HEK293 (cell line): Measurements from ENCODE around the gene LAMTOR4.

ENCODE experiments used
- CTCF ChIA-PET: fragments of 350-600 bp; formaldehyde crosslinking; extraction: SDS; loops from one replicate; lab custom pipeline; 2021; ENCODE audit warnings: antibody characterized with exemption; lab: Yijun Ruan, JAX
- POLR2A ChIA-PET: fragments of 300-600 bp; formaldehyde crosslinking; extraction: SDS; loops from one replicate; lab custom pipeline; 2020; ENCODE audit warnings: antibody characterized with exemption, inconsistent platforms; lab: Yijun Ruan, JAX
- H3K27ac ChIP-seq: fragments of 200-500 bp; sonication (Bioruptor generic); 2 replicates; pipeline ENCODE4 v1.5.1; 2014; ENCODE audit warnings: low read depth, low read length, control low read depth, inconsistent platforms; ENCODE audit errors: extremely low read depth
- H3K36me3 ChIP-seq, 2 experiments: fragments of 200-500 bp in 1 of 2; sonication (Bioruptor generic) in 1 of 2; 1 replicate in 1 of 2; 2 replicates in 1 of 2; pipeline ENCODE4 v1.5.1; 2014 to 2017; ENCODE audit warnings: inconsistent platforms in 2 of 2, low read length in 2 of 2; ENCODE audit not compliant: control insufficient read depth in 2 of 2, insufficient read depth in 1 of 2
- H3K4me1 ChIP-seq: fragments of 200-500 bp; sonication (Bioruptor generic); 2 replicates; pipeline ENCODE4 v1.5.1; 2014; ENCODE audit warnings: mild to moderate bottlenecking, low read length, inconsistent platforms; ENCODE audit not compliant: control insufficient read depth, insufficient read depth
- H3K4me3 ChIP-seq: 2 replicates; pipeline ENCODE4 v1.5.1; 2011; ENCODE audit warnings: low read depth, mild to moderate bottlenecking, control low read depth, low read length, moderate library complexity
- H3K9me3 ChIP-seq: fragments of 200-500 bp; sonication (Bioruptor generic); 2 replicates; pipeline ENCODE4 v1.5.1; 2014; ENCODE audit warnings: low read depth, low read length, inconsistent platforms; ENCODE audit not compliant: control insufficient read depth, insufficient read depth
- HOXA7 ChIP-seq: sonication (generic); formaldehyde crosslinking; IDR thresholded peaks from 2 replicates; pipeline ENCODE4 v1.8.1; 2022; ENCODE audit warnings: missing genetic modification reagents, borderline replicate concordance
- PBX3 ChIP-seq: sonication (generic); formaldehyde crosslinking; IDR thresholded peaks from 2 replicates; pipeline ENCODE4 v1.8.1; 2022; ENCODE audit warnings: mild to moderate bottlenecking, moderate library complexity, missing genetic modification reagents
- SETDB1 ChIP-seq: IDR thresholded peaks from one replicate; pipeline ENCODE4 v1.6.1; 2017; ENCODE audit warnings: mild to moderate bottlenecking, low read length, moderate library complexity, mixed read lengths; ENCODE audit not compliant: insufficient read length
- SP3 ChIP-seq: fragments of 450-650 bp; formaldehyde crosslinking; IDR thresholded peaks from 2 replicates; pipeline ENCODE4 v1.5.1; 2016; ENCODE audit warnings: missing biosample characterization, missing genetic modification characterization
- YY2 ChIP-seq: fragments of 450-650 bp; formaldehyde crosslinking; IDR thresholded peaks from 2 replicates; pipeline ENCODE4 v1.5.1; 2016; ENCODE audit warnings: missing biosample characterization, missing genetic modification characterization
- ZBTB20 ChIP-seq: fragments of 450-650 bp; formaldehyde crosslinking; IDR thresholded peaks from 2 replicates; pipeline ENCODE4 v1.5.1; 2016; ENCODE audit warnings: missing biosample characterization, missing genetic modification characterization
- ZNF121 ChIP-seq: fragments of 450-650 bp; formaldehyde crosslinking; IDR thresholded peaks from 2 replicates; pipeline ENCODE4 v1.5.1; 2016; ENCODE audit warnings: missing biosample characterization, missing genetic modification characterization
- ZNF138 ChIP-seq: fragments of 450-650 bp; formaldehyde crosslinking; IDR thresholded peaks from 2 replicates; pipeline ENCODE4 v1.5.1; 2016; ENCODE audit warnings: missing biosample characterization, missing genetic modification characterization, borderline replicate concordance
- ZNF155 ChIP-seq: fragments of 450-650 bp; formaldehyde crosslinking; IDR thresholded peaks from 2 replicates; pipeline ENCODE4 v1.5.1; 2016; ENCODE audit warnings: missing biosample characterization, missing genetic modification characterization
- ZNF223 ChIP-seq: fragments of 450-650 bp; formaldehyde crosslinking; IDR thresholded peaks from 2 replicates; pipeline ENCODE4 v1.5.1; 2016; ENCODE audit warnings: missing biosample characterization, missing genetic modification characterization
- ZNF426 ChIP-seq: fragments of 450-650 bp; formaldehyde crosslinking; IDR thresholded peaks from 2 replicates; pipeline ENCODE4 v1.5.1; 2017; ENCODE audit warnings: missing biosample characterization, missing genetic modification characterization, mild to moderate bottlenecking, inconsistent platforms, moderate library complexity
- ZNF473 ChIP-seq: fragments of 450-650 bp; formaldehyde crosslinking; IDR thresholded peaks from 2 replicates; pipeline ENCODE4 v1.5.1; 2017; ENCODE audit warnings: missing biosample characterization, missing genetic modification characterization
- ZNF501 ChIP-seq: fragments of 450-650 bp; formaldehyde crosslinking; IDR thresholded peaks from 2 replicates; pipeline ENCODE4 v1.5.1; 2016; ENCODE audit warnings: missing biosample characterization, missing genetic modification characterization
- ZNF555 ChIP-seq: fragments of 450-650 bp; formaldehyde crosslinking; conservative IDR thresholded peaks from 2 replicates; pipeline ENCODE4 v1.5.1; 2017; ENCODE audit warnings: missing biosample characterization, mild to moderate bottlenecking, missing genetic modification characterization, inconsistent platforms
- ZNF596 ChIP-seq: fragments of 450-650 bp; IDR thresholded peaks from 2 replicates; pipeline ENCODE4 v1.5.0; 2018; ENCODE audit warnings: missing biosample characterization, mild to moderate bottlenecking, missing genetic modification characterization, moderate library complexity
- ZNF629 ChIP-seq: fragments of 450-650 bp; formaldehyde crosslinking; IDR thresholded peaks from 2 replicates; pipeline ENCODE4 v1.5.1; 2017; ENCODE audit warnings: missing biosample characterization, missing genetic modification characterization
- ZNF664 ChIP-seq: fragments of 450-650 bp; formaldehyde crosslinking; IDR thresholded peaks from 2 replicates; pipeline ENCODE4 v1.5.1; 2016; ENCODE audit warnings: missing biosample characterization, missing genetic modification characterization
- ZNF701 ChIP-seq: fragments of 450-650 bp; formaldehyde crosslinking; IDR thresholded peaks from 2 replicates; pipeline ENCODE4 v1.5.1; 2016; ENCODE audit warnings: missing biosample characterization, missing genetic modification characterization
- ZNF777 ChIP-seq: fragments of 450-650 bp; formaldehyde crosslinking; IDR thresholded peaks from 2 replicates; pipeline ENCODE4 v1.5.1; 2017; ENCODE audit warnings: missing biosample characterization, missing genetic modification characterization, borderline replicate concordance
- ZNF785 ChIP-seq: fragments of 450-650 bp; formaldehyde crosslinking; IDR thresholded peaks from 2 replicates; pipeline ENCODE4 v1.5.1; 2016; ENCODE audit warnings: missing biosample characterization, missing genetic modification characterization
- ZNF791 ChIP-seq: fragments of 450-650 bp; formaldehyde crosslinking; IDR thresholded peaks from 2 replicates; pipeline ENCODE4 v1.5.1; 2016; ENCODE audit warnings: missing biosample characterization, missing genetic modification characterization
- ZNF837 ChIP-seq: fragments of 450-650 bp; formaldehyde crosslinking; IDR thresholded peaks from 2 replicates; pipeline ENCODE4 v1.5.1; 2016; ENCODE audit warnings: missing biosample characterization, missing genetic modification characterization
- ZSCAN16 ChIP-seq: fragments of 450-650 bp; formaldehyde crosslinking; IDR thresholded peaks from 2 replicates; pipeline ENCODE4 v1.5.1; 2016; ENCODE audit warnings: missing biosample characterization, missing genetic modification characterization
- ZSCAN23 ChIP-seq: fragments of 450-650 bp; formaldehyde crosslinking; IDR thresholded peaks from 2 replicates; pipeline ENCODE4 v1.5.1; 2016; ENCODE audit warnings: missing biosample characterization, missing genetic modification characterization
- TF ChIP-seq, protein P1 (sequence below): fragments of 450-650 bp; formaldehyde crosslinking; IDR thresholded peaks from 2 replicates; pipeline ENCODE4 v1.5.1; 2016; ENCODE audit warnings: missing biosample characterization, missing genetic modification characterization
- TF ChIP-seq, protein P2 (sequence below): fragments of 450-650 bp; formaldehyde crosslinking; IDR thresholded peaks from 2 replicates; pipeline ENCODE4 v1.5.0; 2017; ENCODE audit warnings: missing biosample characterization, missing genetic modification characterization, borderline replicate concordance
- TF ChIP-seq, protein P3 (sequence below): fragments of 450-650 bp; formaldehyde crosslinking; IDR thresholded peaks from 2 replicates; pipeline ENCODE4 v1.5.1; 2017; ENCODE audit warnings: missing biosample characterization, missing genetic modification characterization
- TF ChIP-seq, protein P4 (sequence below): fragments of 450-650 bp; formaldehyde crosslinking; IDR thresholded peaks from 2 replicates; pipeline ENCODE4 v1.5.1; 2016; ENCODE audit warnings: missing biosample characterization, missing genetic modification characterization
- TF ChIP-seq, protein P5 (sequence below): fragments of 450-650 bp; formaldehyde crosslinking; IDR thresholded peaks from 2 replicates; pipeline ENCODE4 v1.5.1; 2016; ENCODE audit warnings: missing biosample characterization, missing genetic modification characterization

LAMTOR4 gene

DNA sequence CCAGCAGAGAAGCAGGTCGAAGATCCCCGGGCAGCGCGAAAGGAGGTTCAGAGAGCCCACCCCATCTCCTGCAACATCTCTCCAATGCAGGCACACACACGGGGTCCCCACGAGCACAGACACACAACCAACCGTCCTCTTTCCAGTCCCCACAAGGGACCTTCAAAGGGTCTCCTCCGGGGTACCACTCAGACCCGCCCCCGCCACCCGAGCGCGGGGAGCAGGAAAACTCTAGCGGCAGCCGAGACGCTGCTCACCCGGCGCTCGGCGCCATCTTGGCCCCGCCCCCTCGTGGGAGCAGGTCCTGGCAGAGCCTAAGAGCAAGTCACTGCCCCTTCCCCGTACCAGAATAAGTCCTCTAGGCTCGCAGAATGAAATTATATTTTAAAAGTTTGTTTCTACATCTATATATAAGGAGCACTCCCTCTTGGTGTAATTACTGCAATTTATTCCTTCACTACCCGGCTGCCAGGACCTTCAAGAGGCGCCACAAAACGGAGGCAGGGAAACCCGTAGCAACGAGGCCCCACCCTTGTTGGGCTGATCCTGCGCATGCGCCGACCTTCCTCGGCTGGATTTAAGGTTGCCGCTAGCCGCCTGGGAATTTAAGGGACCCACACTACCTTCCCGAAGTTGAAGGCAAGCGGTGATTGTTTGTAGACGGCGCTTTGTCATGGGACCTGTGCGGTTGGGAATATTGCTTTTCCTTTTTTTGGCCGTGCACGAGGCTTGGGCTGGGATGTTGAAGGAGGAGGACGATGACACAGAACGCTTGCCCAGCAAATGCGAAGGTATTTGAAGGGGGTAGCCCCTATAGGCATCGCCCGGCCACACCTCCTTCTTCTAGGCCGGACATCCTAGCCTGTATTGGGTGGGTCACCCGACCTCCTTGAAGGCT is 29.4 kb upstream of the LAMTOR4 start, which contains the start of the genes CNPY4 and TAF6:
Gene CNPY4 (plus strand): TSS at position 563 of the 898 bp plus-strand sequence. CDS start 111 bp downstream, at position 674.
Gene TAF6 (minus strand): TSS at position 287 of the 898 bp plus-strand sequence. CDS start 5,149 bp downstream, outside the sequence.
- H3K36me3 ChIP-seq, result peaks cover 0 to 8% of the 10 kb centered on the region in 2 experiments; a peak in 2 of 3 replicates
- H3K4me3 ChIP-seq, result peak within 1 kb of the TSS; percentile 90
- ChIA-PET POLR2A (interaction anchor here (1.1 to 8.4 kb wide), 2 partner anchors 18 to 29 kb away, joined by 3 to 81 read pairs; partner anchors contain the start of genes AP4M1, LAMTOR4 and MCM7), CTCF (no interaction called here)
- peaks cover 3% of the 10 kb centered on the region; the same call in 1 of the 2 replicates for H3K4me1 ChIP-seq
- no peaks in the 10 kb centered on the region for H3K9me3 ChIP-seq
- peak within 1 kb of the TSS; percentile 87 for H3K27ac ChIP-seq
- TF ChIP-seq ZNF701 (tag by site-specific recombination), result no peak
- TF ChIP-seq YY2, result peak; percentile 93
- TF ChIP-seq, protein P1, sequence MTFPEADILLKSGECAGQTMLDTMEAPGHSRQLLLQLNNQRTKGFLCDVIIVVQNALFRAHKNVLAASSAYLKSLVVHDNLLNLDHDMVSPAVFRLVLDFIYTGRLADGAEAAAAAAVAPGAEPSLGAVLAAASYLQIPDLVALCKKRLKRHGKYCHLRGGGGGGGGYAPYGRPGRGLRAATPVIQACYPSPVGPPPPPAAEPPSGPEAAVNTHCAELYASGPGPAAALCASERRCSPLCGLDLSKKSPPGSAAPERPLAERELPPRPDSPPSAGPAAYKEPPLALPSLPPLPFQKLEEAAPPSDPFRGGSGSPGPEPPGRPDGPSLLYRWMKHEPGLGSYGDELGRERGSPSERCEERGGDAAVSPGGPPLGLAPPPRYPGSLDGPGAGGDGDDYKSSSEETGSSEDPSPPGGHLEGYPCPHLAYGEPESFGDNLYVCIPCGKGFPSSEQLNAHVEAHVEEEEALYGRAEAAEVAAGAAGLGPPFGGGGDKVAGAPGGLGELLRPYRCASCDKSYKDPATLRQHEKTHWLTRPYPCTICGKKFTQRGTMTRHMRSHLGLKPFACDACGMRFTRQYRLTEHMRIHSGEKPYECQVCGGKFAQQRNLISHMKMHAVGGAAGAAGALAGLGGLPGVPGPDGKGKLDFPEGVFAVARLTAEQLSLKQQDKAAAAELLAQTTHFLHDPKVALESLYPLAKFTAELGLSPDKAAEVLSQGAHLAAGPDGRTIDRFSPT (tag by site-specific recombination), result no peak
- TF ChIP-seq ZNF785 (tag by site-specific recombination), result no peak
- TF ChIP-seq, protein P2, sequence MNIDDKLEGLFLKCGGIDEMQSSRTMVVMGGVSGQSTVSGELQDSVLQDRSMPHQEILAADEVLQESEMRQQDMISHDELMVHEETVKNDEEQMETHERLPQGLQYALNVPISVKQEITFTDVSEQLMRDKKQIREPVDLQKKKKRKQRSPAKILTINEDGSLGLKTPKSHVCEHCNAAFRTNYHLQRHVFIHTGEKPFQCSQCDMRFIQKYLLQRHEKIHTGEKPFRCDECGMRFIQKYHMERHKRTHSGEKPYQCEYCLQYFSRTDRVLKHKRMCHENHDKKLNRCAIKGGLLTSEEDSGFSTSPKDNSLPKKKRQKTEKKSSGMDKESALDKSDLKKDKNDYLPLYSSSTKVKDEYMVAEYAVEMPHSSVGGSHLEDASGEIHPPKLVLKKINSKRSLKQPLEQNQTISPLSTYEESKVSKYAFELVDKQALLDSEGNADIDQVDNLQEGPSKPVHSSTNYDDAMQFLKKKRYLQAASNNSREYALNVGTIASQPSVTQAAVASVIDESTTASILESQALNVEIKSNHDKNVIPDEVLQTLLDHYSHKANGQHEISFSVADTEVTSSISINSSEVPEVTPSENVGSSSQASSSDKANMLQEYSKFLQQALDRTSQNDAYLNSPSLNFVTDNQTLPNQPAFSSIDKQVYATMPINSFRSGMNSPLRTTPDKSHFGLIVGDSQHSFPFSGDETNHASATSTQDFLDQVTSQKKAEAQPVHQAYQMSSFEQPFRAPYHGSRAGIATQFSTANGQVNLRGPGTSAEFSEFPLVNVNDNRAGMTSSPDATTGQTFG (tag by site-specific recombination), result no peak
- TF ChIP-seq ZNF777 (tag by site-specific recombination), result peak; percentile 31; the same call in 1 of the 2 replicates
- TF ChIP-seq ZNF596, result no peak
- TF ChIP-seq ZNF155 (tag by site-specific recombination), result no peak
- TF ChIP-seq ZNF629, result peak; percentile 58
- no peak for TF ChIP-seq ZNF664
- peak; percentile 82 for TF ChIP-seq ZBTB20 (tag by site-specific recombination)
- TF ChIP-seq, protein P3, sequence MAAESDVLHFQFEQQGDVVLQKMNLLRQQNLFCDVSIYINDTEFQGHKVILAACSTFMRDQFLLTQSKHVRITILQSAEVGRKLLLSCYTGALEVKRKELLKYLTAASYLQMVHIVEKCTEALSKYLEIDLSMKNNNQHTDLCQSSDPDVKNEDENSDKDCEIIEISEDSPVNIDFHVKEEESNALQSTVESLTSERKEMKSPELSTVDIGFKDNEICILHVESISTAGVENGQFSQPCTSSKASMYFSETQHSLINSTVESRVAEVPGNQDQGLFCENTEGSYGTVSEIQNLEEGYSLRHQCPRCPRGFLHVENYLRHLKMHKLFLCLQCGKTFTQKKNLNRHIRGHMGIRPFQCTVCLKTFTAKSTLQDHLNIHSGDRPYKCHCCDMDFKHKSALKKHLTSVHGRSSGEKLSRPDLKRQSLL, result peak; percentile 35; the same call in 1 of the 2 replicates
- TF ChIP-seq ZNF121 (tag by site-specific recombination), result peak; percentile 24; the same call in 1 of the 2 replicates
- no peak for TF ChIP-seq SETDB1
- TF ChIP-seq ZNF138 (tag by site-specific recombination), result no peak
- TF ChIP-seq HOXA7, result no peak
- TF ChIP-seq ZNF837 (tag by site-specific recombination), result no peak
- TF ChIP-seq, protein P4, sequence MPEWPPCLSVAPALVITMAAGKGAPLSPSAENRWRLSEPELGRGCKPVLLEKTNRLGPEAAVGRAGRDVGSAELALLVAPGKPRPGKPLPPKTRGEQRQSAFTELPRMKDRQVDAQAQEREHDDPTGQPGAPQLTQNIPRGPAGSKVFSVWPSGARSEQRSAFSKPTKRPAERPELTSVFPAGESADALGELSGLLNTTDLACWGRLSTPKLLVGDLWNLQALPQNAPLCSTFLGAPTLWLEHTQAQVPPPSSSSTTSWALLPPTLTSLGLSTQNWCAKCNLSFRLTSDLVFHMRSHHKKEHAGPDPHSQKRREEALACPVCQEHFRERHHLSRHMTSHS (tag by site-specific recombination), result no peak
- TF ChIP-seq SP3 (tag by site-specific recombination), result peak; percentile 94
- TF ChIP-seq ZNF426 (tag by site-specific recombination), result no peak
- TF ChIP-seq ZNF791, result no peak
- peak; percentile 85 for TF ChIP-seq ZNF501
- TF ChIP-seq ZNF473 (tag by site-specific recombination), result no peak
- TF ChIP-seq ZNF223, result no peak
- TF ChIP-seq ZNF555 (tag by site-specific recombination), result no peak
- TF ChIP-seq, protein P5, sequence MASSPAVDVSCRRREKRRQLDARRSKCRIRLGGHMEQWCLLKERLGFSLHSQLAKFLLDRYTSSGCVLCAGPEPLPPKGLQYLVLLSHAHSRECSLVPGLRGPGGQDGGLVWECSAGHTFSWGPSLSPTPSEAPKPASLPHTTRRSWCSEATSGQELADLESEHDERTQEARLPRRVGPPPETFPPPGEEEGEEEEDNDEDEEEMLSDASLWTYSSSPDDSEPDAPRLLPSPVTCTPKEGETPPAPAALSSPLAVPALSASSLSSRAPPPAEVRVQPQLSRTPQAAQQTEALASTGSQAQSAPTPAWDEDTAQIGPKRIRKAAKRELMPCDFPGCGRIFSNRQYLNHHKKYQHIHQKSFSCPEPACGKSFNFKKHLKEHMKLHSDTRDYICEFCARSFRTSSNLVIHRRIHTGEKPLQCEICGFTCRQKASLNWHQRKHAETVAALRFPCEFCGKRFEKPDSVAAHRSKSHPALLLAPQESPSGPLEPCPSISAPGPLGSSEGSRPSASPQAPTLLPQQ, result peak; percentile 99
- no peak for TF ChIP-seq PBX3 (CRISPR knock-in tag)
- TF ChIP-seq ZSCAN23, result no peak
- no peak; the same call in 1 of the 2 replicates for TF ChIP-seq ZSCAN16 (tag by site-specific recombination)
